ENCODE measurements around the gene ZBTB20.

Gene ZBTB20

DNA sequence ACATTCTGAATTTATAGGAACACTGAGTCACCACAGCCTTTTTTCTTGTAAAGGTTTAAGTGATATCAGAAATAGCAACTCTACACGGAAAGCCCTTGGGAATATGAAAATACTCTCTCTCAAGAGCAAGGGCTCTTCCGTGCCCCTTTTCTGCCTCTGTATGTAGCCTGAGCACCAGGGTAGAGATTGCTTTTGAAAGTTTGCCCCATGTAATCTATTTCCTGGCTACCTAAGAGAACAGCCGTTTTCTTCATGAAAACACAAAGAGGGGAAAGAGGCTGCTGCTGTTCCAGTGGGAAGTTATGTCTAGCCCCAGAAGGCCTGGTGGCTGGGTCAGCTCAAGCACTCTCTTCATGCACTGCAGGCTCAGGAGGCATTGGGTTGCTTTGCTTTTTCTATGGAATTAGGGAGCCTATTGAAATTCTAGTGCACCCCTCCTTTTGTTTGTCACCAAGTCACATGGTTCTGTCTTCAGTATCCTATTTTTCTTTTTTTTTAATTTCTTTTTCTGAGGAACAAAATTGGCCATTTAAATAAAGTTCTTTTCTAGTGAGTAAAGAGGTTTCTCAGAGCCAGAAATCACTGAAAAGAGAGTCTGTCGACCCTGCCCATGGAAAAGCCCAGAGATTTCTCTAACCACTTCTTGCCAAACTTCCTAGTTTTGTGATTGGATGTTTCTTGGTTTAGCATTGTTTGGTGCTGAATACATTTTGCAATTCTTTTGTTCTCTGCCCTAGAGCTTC lies 813.7 kb downstream of the ZBTB20 start:
- H3K4me3 ChIP-seq (ENCODE audit: low read depth, low read length) = no peak overlapping the region
- peak; percentile 6 for DNase-seq (ENCODE audit: low read depth)
- TF ChIP-seq, protein P1, sequence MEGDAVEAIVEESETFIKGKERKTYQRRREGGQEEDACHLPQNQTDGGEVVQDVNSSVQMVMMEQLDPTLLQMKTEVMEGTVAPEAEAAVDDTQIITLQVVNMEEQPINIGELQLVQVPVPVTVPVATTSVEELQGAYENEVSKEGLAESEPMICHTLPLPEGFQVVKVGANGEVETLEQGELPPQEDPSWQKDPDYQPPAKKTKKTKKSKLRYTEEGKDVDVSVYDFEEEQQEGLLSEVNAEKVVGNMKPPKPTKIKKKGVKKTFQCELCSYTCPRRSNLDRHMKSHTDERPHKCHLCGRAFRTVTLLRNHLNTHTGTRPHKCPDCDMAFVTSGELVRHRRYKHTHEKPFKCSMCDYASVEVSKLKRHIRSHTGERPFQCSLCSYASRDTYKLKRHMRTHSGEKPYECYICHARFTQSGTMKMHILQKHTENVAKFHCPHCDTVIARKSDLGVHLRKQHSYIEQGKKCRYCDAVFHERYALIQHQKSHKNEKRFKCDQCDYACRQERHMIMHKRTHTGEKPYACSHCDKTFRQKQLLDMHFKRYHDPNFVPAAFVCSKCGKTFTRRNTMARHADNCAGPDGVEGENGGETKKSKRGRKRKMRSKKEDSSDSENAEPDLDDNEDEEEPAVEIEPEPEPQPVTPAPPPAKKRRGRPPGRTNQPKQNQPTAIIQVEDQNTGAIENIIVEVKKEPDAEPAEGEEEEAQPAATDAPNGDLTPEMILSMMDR (conservative IDR thresholded peaks at IDR 0.05; ENCODE audit: low read depth, low read length) = no peak

DNA sequence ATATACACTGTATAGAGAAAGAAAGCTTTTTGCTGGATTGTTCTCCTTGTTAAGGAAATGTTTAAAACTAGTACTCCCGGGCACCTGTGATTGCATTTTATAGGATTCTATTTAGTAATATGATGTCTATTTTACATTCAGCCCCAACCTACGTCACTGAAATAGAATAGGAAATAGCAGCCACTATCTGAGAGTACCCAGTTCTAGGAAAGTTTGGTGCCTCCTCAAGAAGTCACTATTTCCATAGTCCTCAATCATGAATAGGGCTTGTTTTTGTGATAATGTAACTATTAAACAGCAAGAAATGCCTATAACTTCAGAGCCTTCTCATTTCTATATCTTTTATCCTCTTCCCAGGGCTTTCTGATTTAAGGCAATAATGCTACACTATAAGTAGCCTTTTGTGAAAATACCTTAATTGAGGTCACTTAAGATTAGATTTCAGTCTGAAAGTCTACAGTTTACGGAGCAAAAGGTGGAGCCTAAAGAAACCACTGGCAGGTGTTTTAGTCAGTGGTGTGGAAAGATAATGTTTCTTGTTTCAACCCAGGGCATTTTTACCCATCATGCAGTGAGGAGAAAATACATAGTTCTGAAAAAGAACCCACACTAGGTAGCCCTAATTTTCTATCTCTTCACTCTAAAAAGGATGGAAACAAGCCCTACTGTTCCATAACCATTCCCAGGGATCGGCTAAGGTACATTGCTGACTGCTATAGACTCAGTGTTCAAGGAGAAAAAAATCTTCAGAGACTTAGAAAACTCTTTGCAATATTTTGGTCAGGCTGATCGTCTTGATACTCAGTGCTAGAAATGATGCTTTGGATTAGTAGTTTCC lies 814.5 kb downstream of the ZBTB20 start:
- DNase-seq (ENCODE audit: low read depth) = no peak
- TF ChIP-seq, protein P1 (conservative IDR thresholded peaks at IDR 0.05; ENCODE audit: low read depth, low read length) = no peak
- no peak overlapping the region for H3K4me3 ChIP-seq (ENCODE audit: low read depth, low read length)

DNA sequence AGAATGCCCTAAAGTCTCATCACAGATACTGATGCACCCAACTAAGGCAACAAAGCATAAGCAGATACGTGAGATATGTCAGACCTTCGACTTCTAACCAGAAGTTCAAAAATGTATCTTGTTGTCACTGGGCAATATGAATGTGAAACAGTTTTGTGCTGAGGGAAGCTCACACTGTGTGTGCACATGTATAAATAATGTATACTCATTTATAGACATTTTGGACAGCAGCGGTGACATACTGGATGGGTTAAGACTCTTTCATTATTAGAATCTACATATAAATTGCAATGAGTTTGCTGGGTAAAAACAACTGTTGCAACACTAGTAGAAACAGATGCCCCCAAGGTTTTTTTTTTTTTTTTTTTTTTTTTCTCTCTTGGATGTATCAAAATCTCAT lies 815.4 kb downstream of the ZBTB20 start:
- no peak for DNase-seq (ENCODE audit: low read depth)
- TF ChIP-seq, protein P1 (conservative IDR thresholded peaks at IDR 0.05; ENCODE audit: low read depth, low read length) = no peak
- no peak overlapping the region for H3K4me3 ChIP-seq (ENCODE audit: low read depth, low read length)

DNA sequence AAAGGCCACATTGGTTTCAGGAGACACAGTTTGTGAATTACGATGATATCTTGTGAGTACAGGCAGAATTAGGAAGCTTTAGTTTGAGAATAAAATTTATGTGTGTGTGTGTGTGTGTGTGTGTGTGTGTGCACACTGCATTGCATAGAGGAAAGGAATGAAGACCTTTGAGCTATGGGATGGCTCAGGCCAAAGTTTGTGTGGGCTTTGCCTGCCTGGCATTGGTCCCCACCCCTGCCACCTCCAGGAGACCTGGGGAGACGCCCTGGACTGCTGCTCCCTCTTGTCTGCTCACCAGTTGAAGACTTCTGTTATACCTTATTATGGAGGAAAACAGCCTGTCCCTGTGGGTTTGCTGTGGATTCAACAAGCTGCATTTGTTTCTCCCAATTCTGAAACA lies 816.1 kb downstream of the ZBTB20 start:
- no peak overlapping the region for H3K4me3 ChIP-seq (ENCODE audit: low read depth, low read length)
- DNase-seq (ENCODE audit: low read depth) = no peak
- TF ChIP-seq, protein P1 (conservative IDR thresholded peaks at IDR 0.05; ENCODE audit: low read depth, low read length) = no peak

DNA sequence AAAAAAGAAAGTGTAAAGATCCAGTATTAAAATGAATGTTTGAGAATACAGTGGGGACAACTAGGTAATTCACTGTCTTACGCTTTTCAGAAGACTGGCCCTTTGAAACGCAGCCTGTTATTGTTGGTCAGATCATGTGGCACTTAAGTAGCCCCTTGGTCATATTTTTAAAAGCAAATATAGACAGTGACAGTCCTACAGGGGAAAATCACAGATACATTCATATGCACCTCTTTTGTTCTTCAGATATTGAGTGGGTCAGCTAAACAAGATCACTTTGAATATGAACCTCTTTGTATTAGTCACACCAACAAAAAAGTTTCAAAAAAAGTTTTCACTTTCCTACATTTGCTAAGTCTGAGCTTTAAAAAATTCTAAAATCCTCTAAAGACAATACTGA lies 817.3 kb downstream of the ZBTB20 start:
- H3K4me3 ChIP-seq (ENCODE audit: low read depth, low read length) = no peak overlapping the region
- TF ChIP-seq, protein P1 (conservative IDR thresholded peaks at IDR 0.05; ENCODE audit: low read depth, low read length) = no peak
- DNase-seq (ENCODE audit: low read depth) = no peak

DNA sequence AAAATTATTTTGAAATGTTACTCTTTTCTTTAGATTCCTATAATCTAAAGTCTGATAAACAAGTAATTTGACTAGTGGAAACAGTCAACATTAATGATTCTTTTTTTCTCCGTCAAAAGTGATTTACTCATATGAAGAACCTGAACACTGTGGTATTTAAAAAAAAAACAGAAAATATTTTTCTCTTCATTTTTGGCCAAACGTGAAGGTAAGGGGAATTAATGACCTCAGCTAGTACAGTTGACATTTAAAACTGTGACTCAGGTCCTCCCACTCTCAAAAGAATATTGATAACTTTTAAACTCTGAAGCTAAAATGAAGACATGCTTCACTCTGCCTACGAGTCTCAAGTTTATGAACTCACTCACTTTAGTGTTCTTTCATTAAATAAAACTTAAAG lies 818.7 kb downstream of the ZBTB20 start:
- TF ChIP-seq, protein P1 (conservative IDR thresholded peaks at IDR 0.05; ENCODE audit: low read depth, low read length) = no peak
- no peak for DNase-seq (ENCODE audit: low read depth)
- no peak overlapping the region for H3K4me3 ChIP-seq (ENCODE audit: low read depth, low read length)
